HT-29 (cell line): ENCODE data around the gene PLEKHG4. TPM values are rescaled to one million over a fixed set of nuclear protein-coding genes. Genes with fewer than 3 reads are reported as not detected.
A peak's percentile ranks its signal among the peaks of the same experiment; 100 is the strongest.

ENCODE experiments used
- DNase-seq: peaks from one replicate; pipeline ENCODE4 v3.0.0-alpha.2; 2015; ENCODE audit warnings: low spot score
- total RNA-seq: library from RNA; depleted of rRNA; stranded (reverse); fragments of >200 nt; shearing (Covaris generic); gene quantifications from 2 replicates; pipeline ENCODE4 v1.2.3, GENCODE V29; 2014

PLEKHG4 gene
- total RNA-seq, 1 experiment from 2014 or later, result 71.3 TPM

DNA sequence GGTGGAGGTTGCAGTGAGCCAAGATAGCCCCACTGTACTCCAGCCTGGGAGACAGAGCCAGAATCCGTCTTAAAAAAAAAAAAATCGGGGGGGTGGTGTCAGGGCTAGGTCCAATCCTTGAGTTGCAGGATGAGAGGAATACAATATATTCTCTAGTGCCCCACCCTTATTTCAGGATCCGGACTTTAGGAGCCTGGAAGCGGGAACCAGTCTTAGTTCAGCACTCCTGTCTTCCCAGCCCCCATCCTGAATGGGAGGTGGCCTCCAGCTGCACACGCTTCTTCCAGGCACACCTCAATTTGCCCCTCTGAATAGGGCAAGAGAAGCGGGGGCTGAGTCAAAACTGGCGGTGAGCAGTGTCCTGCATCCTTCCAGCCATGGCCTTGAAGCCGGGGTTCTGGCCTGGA, 33.7 kb upstream of the PLEKHG4 start:
- no peak for DNase-seq

DNA sequence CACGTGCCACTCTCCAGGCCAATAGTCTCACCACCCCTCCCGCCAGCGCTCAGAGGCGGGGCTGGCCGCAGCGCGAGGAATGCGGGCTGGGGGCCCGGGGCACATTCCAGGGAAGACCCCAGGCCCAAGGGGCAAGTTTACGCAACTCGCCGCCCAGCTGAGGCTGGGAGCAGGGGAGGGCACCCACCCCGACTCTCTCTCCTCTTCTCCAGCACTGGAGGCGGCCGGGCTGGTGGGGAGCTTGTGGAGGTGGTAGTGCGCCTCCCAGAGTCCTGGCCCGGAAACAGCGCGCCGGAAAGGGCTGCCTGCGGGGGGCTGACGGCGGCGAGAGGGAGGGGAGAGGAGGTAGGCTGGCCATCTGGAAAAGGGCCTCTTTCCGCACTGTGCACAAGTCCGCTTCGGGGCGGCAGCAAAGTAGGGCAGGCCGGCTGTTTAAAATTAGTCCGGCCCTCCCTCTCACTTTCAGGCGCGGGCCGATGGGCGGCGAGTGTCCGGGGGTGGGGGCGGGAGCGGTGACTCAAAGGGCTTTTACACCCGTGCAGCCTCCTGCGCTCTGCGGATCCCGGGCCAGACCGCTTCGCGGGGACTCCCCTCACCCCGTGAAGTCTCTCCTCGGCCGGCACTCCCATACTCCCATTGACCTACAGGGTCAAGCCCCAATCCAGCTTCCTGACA, 33.1 kb upstream of the PLEKHG4 start:
- peak; percentile 70 for DNase-seq

DNA sequence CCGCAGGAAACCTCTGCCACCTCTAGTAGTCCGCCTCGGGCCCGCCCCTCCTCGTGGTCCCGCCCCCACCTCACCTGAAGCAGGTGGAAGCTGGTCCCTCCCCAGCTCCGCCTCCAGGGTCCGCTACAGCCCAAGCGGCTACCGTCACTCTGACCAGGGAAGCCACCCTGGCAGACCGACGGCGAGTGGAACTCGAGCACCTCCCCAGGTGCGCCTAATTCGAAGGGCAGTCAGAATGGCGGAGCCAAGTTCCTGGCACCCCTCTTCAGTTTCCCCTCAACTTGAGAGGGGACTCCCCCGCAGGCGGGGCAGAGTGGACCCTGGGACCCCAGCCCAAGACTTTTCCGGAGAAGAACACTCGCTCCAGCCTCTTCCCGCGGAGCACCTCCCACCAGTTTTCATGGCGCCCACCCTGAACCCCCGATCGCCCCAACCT, 32.6 kb upstream of the PLEKHG4 start:
- peak; percentile 95 for DNase-seq

DNA sequence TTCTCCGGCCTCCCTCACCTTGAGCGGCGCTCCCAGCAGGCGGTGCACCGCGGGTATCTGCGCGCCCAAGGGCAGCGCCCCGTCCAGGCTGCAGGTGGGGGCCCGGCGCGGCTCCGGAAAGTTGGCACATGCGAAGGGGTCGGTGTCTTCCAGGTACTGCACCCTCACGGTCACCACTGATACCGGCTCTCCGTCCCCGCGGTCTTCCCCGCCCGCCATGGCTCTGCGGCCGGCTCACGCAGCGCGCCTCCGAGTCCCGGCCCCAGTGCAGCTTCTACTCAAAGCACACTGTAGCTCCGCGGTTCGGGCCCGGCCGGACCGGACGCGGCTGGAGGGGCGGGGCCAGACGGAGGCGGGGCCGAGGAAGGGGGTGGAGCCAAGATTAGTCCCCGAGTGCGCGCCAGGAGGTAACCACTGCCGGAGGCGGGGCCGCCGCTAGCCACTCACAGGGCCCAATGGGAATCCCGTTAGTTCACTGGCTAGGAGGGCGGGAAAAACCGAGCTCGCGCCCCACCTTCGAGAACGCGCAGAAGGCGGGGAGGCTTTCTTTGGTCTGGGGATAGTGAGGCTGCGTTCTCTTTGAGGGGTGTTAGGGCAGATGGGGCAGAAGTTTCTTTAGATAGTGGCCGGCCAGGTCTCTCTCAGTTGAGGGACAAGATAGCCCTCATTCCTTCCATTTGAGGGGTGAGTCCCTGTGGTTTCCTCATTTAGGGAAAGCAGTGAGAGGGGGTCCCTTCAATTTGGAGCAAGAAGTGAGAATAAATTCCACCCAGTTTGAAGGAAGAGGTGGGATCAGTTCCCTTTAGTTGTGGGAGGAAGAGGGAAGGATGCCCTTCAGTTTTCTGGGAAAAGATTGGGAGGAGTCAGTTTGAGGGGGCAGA, 31.9 kb upstream of the PLEKHG4 start, which contains the start of gene FHOD1:
TSS of gene FHOD1 (minus strand) at position 290 of the 881 bp plus-strand sequence. CDS start at position 219, 71 bp downstream.
- peak; percentile 96 for DNase-seq

DNA sequence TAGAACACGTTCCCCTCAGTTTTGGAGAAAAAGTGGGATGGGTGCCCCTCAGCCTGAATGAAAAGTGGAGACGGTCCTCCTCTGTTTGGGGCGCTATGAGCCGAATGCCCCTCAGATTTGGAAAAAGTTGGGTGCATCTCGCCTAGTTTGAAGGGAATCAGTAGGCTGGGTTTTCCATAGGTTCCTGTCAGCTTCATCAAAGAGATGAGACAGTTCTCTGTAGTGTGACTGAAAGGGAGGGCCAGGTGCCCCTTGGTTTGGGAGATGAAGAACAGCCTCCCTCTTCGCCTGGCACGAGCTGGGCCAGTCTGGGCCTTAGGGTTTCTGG, 31.3 kb upstream of the PLEKHG4 start:
- no peak for DNase-seq

DNA sequence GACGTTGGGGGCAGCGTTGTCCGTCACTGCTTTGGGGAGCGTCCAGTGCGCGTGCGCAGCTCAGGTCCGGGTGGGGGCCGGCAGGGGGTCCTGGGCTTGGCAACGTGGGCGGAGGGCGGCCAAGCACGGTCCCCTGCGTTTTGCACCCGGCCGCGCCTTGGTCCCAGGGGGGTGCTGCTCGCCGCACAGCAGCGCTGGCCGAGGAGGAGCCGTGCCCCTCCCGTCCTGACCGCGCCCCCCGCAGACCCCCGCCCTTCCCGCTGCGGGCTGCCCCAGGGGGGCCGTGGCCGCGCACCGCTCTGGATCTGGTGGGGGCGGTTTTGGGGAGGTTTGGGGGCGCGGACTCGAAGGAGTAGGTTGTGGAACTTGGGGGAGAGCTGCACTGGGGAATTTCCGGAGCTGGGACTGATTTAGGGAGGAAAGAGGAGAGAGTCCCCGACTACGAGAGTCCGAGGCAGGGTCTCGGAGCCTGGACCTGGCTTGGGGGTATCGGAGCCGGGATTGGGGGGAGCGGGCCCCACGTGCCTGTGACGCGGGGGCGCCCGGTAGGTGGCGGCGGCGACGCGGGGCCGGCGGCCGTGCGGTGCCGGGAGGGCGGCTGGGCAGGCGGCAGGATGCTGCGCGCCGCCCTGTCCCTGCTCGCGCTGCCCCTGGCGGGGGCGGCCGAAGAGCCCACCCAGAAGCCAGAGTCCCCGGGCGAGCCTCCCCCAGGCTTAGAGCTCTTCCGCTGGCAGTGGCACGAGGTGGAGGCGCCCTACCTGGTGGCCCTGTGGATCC, 30.7 kb upstream of the PLEKHG4 start, which contains the start of gene SLC9A5:
TSS of gene SLC9A5 (plus strand) at position 579 of the 777 bp plus-strand sequence. CDS start at position 615, 36 bp downstream.
- DNase-seq, result no peak

DNA sequence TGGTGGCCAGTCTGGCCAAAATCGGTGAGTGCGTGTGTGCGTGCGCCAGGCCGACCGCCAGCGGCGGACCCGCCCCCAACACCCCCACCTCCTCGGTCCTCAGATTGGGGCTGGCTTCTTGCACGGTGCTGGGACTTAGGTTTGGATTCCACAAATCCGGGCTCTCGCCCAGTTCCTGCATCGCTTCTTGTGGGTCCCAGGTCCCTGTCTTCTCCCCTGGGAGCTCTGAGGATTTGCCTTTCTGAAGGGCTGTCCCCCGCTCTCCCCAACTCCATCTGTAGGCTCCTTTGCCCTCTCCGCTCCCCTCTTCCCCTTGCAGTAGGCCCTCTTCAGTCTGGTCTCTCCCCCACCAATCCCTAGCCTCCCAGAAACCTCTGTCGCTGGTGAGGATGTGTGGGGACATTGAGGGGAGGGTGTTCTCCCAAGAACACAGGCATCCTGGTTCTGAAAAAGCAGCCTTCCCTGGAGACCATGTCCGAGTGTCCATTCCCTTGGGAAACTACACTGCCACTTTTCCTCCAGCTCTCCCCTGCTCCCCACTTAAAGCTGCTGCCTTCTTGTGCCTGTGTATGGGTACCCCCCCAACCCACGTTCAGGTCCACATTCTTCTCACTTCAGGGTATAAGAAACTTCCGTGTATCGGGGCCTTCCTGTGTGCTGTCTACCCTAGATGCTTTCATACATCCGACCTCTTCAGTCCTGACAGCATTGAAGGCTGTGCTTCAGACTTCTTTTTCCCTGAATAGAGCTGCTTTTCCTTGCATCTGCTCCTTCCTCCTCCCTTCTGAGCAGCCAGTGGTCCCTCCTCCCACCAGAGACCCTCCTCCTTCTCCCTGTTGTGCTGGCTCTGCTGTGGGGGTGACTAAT, 29.9 kb upstream of the PLEKHG4 start:
- DNase-seq, result no peak

DNA sequence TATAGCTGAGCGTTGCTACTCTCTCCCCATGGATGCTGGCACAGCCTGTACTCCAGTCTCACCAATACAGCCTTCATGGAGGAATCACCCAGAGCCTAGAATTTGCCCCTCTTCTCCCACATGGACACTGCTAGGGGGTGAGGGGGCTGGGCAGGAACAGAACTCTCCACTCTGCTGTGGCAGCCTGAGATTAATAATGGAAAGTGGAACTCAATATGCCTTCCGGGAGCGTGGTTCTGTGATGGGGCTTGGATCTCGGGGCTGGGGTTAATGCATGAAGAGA, 29.3 kb upstream of the PLEKHG4 start:
- no peak for DNase-seq

DNA sequence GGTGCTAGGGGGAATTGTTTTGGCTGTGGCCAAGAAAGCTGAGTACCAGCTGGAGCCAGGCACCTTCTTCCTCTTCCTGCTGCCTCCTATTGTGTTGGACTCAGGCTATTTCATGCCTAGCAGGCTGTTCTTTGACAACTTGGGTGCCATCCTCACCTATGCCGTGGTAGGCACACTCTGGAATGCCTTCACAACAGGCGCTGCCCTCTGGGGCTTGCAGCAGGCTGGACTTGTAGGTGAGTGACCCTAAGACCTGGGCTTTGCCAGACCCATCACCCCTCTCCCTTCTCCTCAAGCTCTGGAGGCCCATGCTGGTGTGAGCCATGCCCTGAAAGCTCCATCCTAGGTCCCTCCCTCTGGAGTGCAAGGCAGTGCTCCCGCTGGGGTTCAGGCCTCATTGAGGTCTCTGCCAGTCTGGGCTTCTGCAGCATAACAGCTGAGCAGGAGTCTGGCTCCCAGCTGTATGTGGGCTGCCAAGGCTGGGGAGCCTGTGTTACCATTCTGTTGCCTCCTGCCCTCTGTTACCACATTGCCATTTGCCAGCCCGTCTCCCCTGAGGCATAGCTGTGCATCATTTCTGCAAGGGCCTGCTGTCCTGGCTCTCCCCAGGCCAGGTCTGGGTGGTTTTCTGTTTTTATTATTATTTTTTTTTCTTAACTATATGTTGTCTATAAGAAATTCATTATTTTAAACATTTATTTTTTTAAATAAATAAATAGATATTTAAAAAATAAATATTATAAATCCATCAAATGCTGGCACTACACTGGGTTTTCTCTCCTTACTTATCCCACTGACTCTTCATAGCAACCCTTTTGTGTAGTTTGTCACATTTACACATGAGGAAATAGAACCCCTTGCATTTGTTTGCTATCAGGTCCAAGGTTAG, 26.5 kb upstream of the PLEKHG4 start:
- no peak for DNase-seq

DNA sequence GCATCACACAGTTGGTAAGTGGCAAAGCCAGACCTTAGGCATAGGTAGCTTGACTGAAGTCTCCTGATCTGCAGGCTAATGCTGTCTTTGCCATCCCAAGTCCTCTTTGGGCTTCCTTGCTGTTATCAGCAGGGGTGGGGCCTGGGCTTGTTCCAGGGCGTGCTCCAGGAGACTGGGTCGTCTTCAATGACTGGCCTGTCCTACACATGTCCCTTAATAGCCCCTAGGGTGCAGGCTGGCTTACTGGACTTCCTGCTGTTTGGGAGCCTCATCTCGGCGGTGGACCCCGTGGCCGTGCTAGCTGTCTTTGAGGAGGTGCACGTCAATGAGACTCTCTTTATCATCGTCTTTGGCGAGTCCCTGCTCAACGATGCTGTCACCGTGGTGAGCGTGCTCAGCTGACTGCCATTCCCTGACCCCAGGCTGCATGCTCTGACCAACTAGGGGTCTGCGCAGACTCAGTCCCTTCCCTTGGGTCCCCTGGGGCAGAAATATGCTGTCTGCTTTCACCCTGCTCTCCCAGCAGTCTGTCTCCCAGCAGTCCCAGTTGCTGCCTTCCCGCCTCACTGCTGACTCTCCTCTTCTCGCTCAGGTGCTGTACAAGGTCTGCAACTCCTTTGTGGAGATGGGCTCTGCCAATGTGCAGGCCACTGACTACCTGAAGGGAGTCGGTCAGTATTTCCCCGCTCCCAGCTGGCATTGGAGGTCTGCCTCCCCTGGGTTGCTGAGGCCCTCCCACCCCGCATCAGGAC, 24.4 kb upstream of the PLEKHG4 start:
- no peak for DNase-seq

DNA sequence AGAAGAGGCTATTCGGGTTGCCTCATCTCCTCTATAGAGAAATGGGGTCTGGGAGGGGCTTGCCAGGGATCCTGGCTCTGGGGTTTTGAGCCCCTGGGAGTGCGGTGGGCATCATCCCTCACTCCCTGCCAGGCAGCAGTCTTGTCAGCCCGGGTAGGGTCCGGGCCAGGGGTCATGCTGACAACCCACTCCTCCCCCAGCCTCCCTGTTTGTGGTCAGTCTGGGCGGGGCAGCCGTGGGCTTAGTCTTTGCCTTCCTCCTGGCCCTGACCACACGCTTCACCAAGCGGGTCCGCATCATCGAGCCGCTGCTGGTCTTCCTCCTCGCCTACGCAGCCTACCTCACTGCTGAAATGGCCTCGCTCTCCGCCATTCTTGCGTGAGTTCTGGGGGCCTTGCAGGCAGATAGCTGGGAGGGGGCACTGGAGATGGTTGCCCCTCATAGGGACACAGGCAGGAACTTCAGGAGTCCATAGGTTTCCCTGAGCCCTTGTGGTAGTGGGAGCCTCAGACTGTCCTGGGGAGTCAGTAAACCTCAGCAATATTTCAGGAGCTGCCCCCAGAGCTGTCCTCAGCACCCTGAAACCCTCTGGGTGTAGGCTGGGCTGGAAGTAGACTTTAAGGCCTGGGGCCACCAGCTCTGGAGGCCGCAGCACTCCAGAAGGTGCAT, 23.6 kb upstream of the PLEKHG4 start:
- no peak for DNase-seq

DNA sequence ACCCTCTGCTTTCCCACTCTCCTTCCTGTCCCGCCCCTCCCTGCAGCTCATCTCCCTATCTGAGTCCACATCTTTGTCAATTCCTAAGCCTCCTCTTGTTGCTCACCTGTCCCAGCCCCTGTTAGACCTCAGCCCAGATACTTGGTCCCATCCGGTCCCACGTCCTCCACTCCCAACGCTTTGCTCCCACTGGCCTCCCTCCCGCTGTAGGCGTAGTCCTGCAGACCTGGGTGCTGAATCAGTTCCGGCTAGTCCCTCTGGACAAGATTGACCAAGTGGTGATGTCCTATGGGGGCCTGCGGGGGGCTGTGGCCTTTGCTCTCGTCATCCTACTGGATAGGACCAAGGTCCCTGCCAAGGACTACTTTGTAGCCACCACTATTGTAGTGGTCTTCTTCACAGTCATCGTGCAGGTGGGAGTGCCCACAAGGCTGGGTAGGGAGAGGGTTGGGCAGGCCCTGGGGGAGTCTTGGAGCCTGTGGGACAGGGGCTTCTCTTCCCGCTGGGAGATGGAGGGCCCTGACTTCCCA, 22.6 kb upstream of the PLEKHG4 start:
- DNase-seq, result no peak

DNA sequence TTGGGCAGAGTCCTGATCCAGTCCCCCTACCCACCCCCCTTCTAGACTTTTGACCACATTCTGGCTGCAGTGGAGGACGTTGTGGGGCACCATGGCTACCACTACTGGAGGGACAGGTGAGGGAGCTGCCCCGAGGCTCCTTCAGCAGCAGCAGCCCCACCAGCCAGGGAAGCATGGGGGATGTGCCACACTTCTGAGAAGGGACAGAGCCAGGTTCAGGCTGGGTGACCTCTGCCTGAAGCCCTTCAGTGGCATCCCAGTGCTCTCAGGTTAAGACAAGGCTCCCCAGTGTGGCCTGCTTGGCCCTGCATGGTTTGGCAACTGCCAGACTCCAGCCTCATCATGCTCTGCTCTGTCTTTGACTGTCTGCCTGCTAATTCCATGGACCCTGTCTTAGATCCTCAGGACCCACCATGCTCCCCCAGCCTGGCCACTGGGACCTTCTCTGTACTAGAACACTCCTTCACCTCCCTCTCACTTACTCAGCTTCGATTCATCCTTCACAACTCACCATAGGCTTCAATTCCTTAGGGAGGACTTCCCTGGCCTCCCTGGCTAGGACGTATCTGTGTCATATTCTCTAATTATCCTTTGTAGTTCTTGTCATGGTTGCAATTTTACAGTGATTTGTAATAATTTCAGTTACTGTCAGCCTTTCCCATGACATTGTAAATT, 21.7 kb upstream of the PLEKHG4 start:
- DNase-seq, result no peak

DNA sequence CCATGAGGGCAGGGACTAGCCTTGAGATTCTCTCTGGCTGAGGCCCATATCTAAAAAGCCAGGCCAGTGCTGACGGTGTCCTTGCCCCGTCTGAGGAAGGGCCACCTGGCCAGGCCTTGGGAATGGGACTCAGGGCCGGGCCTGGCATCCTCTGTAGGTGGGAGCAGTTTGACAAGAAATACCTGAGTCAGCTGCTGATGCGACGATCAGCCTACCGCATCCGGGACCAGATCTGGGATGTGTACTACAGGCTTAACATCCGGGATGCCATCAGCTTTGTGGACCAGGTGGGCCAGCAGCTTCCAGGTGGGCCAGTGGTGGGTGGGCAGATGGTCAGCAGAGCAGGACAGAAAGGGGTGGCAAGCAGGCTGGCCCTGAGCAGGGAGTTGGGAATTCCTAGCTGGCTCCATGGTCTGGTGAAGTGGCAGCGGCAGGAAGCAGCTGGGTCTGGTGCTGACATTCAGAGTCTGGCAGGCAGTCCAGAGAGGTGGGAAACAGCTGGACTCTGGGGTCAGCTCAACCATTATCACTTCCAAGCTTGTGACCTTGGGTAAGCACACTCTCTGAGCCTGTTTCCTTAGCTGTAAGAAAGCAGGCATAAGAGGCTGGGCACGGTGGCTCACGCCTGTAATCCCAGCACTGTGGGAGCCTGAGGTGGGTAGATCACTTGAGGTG, 21.0 kb upstream of the PLEKHG4 start:
- DNase-seq, result no peak

DNA sequence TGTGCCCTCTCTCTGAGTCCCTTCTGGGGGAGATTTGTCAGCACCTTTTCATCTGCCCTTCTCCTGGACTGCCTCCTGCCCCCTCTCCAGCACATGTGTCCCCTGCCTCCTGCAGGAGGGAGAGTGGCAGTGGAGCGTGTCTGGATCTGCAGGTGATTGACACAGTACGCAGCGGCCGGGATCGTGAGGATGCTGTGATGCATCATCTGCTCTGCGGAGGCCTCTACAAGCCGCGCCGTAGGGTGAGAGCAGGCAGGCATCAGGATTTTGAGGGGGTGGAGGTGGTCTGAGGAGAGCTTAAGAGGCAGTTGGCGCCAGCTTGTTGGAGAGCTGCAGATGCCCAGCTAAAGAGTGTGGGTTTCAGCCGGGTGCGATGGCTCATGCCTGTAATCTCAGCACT, 19.6 kb upstream of the PLEKHG4 start:
- no peak for DNase-seq

DNA sequence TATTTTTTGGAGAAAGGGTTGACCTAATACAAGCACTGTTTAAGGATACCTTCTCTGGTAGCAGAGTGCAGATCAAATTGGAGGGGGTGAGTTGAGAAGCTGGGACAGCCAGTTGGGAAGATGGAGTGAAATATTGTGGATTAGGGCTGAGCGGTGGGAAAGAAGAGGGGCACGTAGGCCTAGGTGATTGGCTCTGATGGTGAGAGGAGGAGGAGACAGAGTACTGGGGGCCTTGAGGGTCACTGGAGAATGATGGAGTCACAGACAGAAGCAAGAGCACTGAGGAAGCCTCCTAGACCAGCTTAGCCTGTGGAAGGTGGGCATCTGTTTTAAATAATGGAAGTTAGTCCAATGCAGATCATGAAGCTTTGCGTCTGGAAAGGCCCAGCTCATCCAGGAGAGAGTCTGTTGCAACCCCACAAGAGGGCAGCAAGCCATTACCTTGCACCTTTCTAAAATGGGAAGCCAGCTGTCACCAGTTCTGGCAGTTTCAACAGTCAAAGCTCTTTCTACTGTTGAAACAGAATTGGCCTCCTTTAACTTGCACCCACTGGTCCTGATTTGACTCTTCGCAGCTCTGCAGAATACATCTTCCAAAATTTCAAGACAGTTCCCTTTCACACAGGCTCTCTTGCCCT, 18.8 kb upstream of the PLEKHG4 start:
- DNase-seq, result peak; percentile 72

DNA sequence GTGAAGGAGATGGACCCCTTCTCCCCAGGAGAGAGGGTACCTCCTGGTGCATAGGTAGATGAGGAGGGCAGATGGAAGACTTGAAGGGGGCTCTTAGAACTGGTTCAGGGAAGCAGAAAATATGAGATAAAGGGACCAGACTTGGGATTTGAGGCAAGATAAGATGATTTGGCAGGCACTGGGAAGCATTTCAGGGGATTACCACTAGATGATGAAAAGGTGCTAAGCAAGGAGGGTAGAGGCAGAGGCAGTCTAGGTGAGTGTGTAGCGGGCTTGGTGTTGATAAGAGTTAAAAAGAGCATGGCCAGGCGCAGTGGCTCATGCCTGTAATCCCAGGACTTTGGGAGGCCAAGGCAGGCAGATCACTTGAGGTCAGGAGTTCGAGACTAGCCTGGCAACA, 16.1 kb upstream of the PLEKHG4 start:
- no peak for DNase-seq
